HepG2 (cell line): Measurements from ENCODE around the gene ZNF213. TPM values are rescaled to one million over a fixed set of nuclear protein-coding genes. Genes with fewer than 3 reads are reported as not detected.

Source experiments
- ATAC-seq: fragments of 200-7000 bp; cut with Tn5 transposase; 3 replicates; pipeline ENCODE4 v1.9.1; 2020; ENCODE audit warnings: mild to moderate bottlenecking, moderate library complexity
- BruUV-seq: library from RNA; stranded (reverse); fragments of 400-500 nt; replicated peaks from 2 replicates; lab custom pipeline; 2021; lab: Mats Ljungman, UMichigan
- CTCF ChIA-PET: fragments of 300-600 bp; formaldehyde crosslinking; extraction: SDS; loops from one replicate; lab custom pipeline; 2021; ENCODE audit warnings: low total read pairs, inconsistent platforms, low intra/inter-chr PET ratio; lab: Yijun Ruan, JAX
- POLR2A ChIA-PET: fragments of 350-600 bp; sonication (Branson Sonifier 250); formaldehyde crosslinking; loops from one replicate; lab custom pipeline; 2020; ENCODE audit warnings: antibody characterized with exemption, inconsistent platforms; lab: Yijun Ruan, JAX
- DNase-seq: peaks from one replicate; pipeline ENCODE4 v3.0.0-alpha.2; 2015; ENCODE audit warnings: low spot score
- FAIRE-seq: peaks from 3 replicates; lab custom pipeline; 2011; peaks lifted over from hg19 to GRCh38; lab: Jason Lieb, UNC
- H2AFZ ChIP-seq: one replicate; pipeline ENCODE4 v1.6.1; 2011; ENCODE audit warnings: low read length, inconsistent platforms
- H3K27ac ChIP-seq: fragments of 300-600 bp; 3 replicates; pipeline ENCODE4 v1.8.0; 2011; ENCODE audit warnings: mixed run types, mild to moderate bottlenecking, mixed read lengths, low read length, inconsistent platforms; ENCODE audit not compliant: insufficient read depth; ENCODE audit errors: extremely low read length
- H3K27me3 ChIP-seq, 2 experiments: fragments of 200-600 bp in 1 of 2; 2 replicates in 1 of 2; 3 replicates in 1 of 2; pipeline versions ENCODE4 v1.6.0 to v1.8.0; 2011; ENCODE audit warnings: low read length in 2 of 2, mild to moderate bottlenecking in 2 of 2, moderate library complexity in 2 of 2, inconsistent platforms in 1 of 2; ENCODE audit not compliant: insufficient read depth in 2 of 2, control insufficient read depth in 1 of 2
- H3K36me3 ChIP-seq, 2 experiments: fragments of 200-600 bp in 1 of 2; replicated peaks in 1 of 2; 2 replicates in 1 of 2; 3 replicates in 1 of 2; pipeline versions ENCODE4 v1.5.1 to v1.8.0; 2011; ENCODE audit warnings: low read length in 2 of 2, inconsistent platforms in 1 of 2; ENCODE audit not compliant: insufficient read depth in 2 of 2, control insufficient read depth in 1 of 2
- H3K4me1 ChIP-seq: 2 replicates; pipeline ENCODE4 v1.5.1; 2012; ENCODE audit warnings: low read length, inconsistent platforms; ENCODE audit not compliant: insufficient read depth
- H3K4me2 ChIP-seq: 2 replicates; pipeline ENCODE4 v1.6.0; 2011; ENCODE audit warnings: low read depth, low read length, inconsistent platforms
- H3K4me3 ChIP-seq, 3 experiments: fragments of 200-600 bp in 1 of 3; sonication (generic), shearing (Covaris generic) in 1 of 3; replicated peaks in 1 of 3; 2 replicates each; pipeline ENCODE4 v1.5.1; 2011 to 2016; ENCODE audit warnings: low read length in 3 of 3, inconsistent platforms in 2 of 3, low read depth in 2 of 3, mild to moderate bottlenecking in 2 of 3, control low read depth in 1 of 3, mixed read lengths in 1 of 3; ENCODE audit not compliant: insufficient read depth in 1 of 3
- H3K79me2 ChIP-seq: one replicate; pipeline ENCODE4 v1.6.1; 2011; ENCODE audit warnings: low read length, inconsistent platforms; ENCODE audit not compliant: insufficient read depth
- H3K9ac ChIP-seq: 2 replicates; pipeline ENCODE4 v1.6.0; 2011; ENCODE audit warnings: mild to moderate bottlenecking, low read depth, low read length, inconsistent platforms; ENCODE audit not compliant: insufficient read depth
- H3K9me3 ChIP-seq: 2 replicates; pipeline ENCODE4 v1.5.1; 2012; ENCODE audit warnings: mild to moderate bottlenecking, low read length
- H4K20me1 ChIP-seq: 2 replicates; pipeline ENCODE4 v1.6.0; 2011; ENCODE audit warnings: inconsistent platforms, mild to moderate bottlenecking, low read length, moderate library complexity; ENCODE audit not compliant: insufficient read depth
- BRCA1 ChIP-seq: sonication (generic); formaldehyde crosslinking; IDR thresholded peaks from 2 replicates; pipeline ENCODE4 v1.4.0; 2020; ENCODE audit warnings: missing genetic modification reagents
- DBP ChIP-seq: sonication (generic); formaldehyde crosslinking; IDR thresholded peaks from 2 replicates; pipeline ENCODE4 v1.4.0; 2020; ENCODE audit warnings: missing genetic modification reagents; ENCODE audit errors: not compliant biosample characterization
- GMEB1 ChIP-seq: sonication (generic); formaldehyde crosslinking; IDR thresholded peaks from 2 replicates; pipeline ENCODE4 v1.5.1; 2020; ENCODE audit warnings: missing genetic modification reagents, mild to moderate bottlenecking, borderline replicate concordance
- KDM2A ChIP-seq: sonication (generic); formaldehyde crosslinking; IDR thresholded peaks from 2 replicates; pipeline ENCODE4 v1.4.0; 2020; ENCODE audit warnings: low read depth, missing genetic modification reagents, borderline replicate concordance
- MAZ ChIP-seq, 2 experiments: sonication (generic) in 1 of 2; formaldehyde crosslinking in 1 of 2; IDR thresholded peaks; 2 replicates each; pipeline versions ENCODE4 v1.5.0 to v1.6.1; 2012 to 2020; ENCODE audit warnings: low read depth in 2 of 2, mild to moderate bottlenecking in 2 of 2, borderline replicate concordance in 1 of 2, improper control_type of control experiment in 1 of 2, low read length in 1 of 2, missing genetic modification reagents in 1 of 2, moderate library complexity in 1 of 2
- PHF5A ChIP-seq: IDR thresholded peaks from one replicate; pipeline ENCODE4 v1.6.1; 2018; ENCODE audit warnings: low read depth, missing genetic modification reagents; ENCODE audit not compliant: unreplicated experiment
- SALL2 ChIP-seq: sonication (generic); formaldehyde crosslinking; IDR thresholded peaks from 2 replicates; pipeline ENCODE4 v1.8.1; 2023; ENCODE audit warnings: mild to moderate bottlenecking, missing genetic modification reagents, inconsistent platforms
- XBP1 ChIP-seq: sonication (generic); formaldehyde crosslinking; IDR thresholded peaks from 2 replicates; pipeline ENCODE4 v1.5.0; 2020; ENCODE audit warnings: missing genetic modification reagents
- ZMYM4 ChIP-seq: sonication (generic); formaldehyde crosslinking; IDR thresholded peaks from 2 replicates; pipeline ENCODE4 v1.8.1; 2023; ENCODE audit warnings: mild to moderate bottlenecking, missing genetic modification reagents
- ZNF292 ChIP-seq: sonication (generic); formaldehyde crosslinking; IDR thresholded peaks from 2 replicates; pipeline ENCODE4 v1.8.1; 2022; ENCODE audit warnings: mild to moderate bottlenecking, low read depth, missing genetic modification reagents, borderline replicate concordance
- ZNF572 ChIP-seq: sonication (generic); formaldehyde crosslinking; IDR thresholded peaks from 2 replicates; pipeline ENCODE4 v1.5.1; 2020; ENCODE audit warnings: mild to moderate bottlenecking, missing genetic modification reagents
- WGBS: methylation state at CpG from one replicate; pipeline ENCODE4 v1.1.6; 2017; ENCODE audit warnings: low lambda C conversion rate; 5-methylcytosine and 5-hydroxymethylcytosine counted together
- in situ Hi-C: cut with HindIII; loops from 2 replicates; pipeline ENCODE4 v1.10.0; 2017; ENCODE audit warnings: low pct_unique_long_range_greater_than_20kb; ENCODE audit not compliant: extremely low pct_ligation_motif_present
- intact Hi-C: fragments of 100-400 bp; cut with micrococcal nuclease; formaldehyde crosslinking; loops from one replicate; pipeline ENCODE4 v1.10.0; 2022; ENCODE audit not compliant: unreplicated experiment
- polyA plus RNA-seq, 8 experiments: library from polyadenylated mRNA; depleted of rRNA in 3 of 8; stranded (reverse) in 7 of 8; unstranded in 1 of 8; fragments of >200 nt; fragmentation: Illumina TruSeq in 4 of 8; extraction: Trizol in 4 of 8; gene quantifications; 2 replicates each; pipeline versions ENCODE4 v1.2.1 to v1.2.3, GENCODE V29; 2011 to 2016; ENCODE audit warnings: low read depth in 4 of 8, missing spikeins in 1 of 8, mixed read lengths in 1 of 8; ENCODE audit not compliant: insufficient read depth in 1 of 8
- total RNA-seq, 5 experiments: library from RNA; depleted of rRNA; stranded (reverse); fragments of >200 nt; fragmentation: Illumina TruSeq; extraction: Trizol; gene quantifications; 2 replicates each; pipeline ENCODE4 v1.2.3, GENCODE V29; 2016; ENCODE audit warnings: low read depth in 1 of 5

Gene ZNF213
- total and polyA plus RNA-seq, 2 of the 13 experiments (the other 11 are each of a cell fraction or from before 2014, with no cell fraction given) = 0.59 to 0.97 TPM

GRCh38 chr16:3113765-3114479 lies 20.9 kb upstream of the ZNF213 start (continued):
- TF ChIP-seq KDM2A (no peak), BRCA1 (CRISPR knock-in tag) (no peak), PHF5A (CRISPR knock-in tag) (no peak)

- Histone ChIP-seq H3K4me3 (no peak overlapping the region), H3K79me2 (peaks cover 11% of the 10 kb centered on the region), H3K4me1 (peaks cover 24% of the 10 kb centered on the region), H4K20me1 (no peaks in the 10 kb centered on the region), H3K36me3 (peaks cover 4 to 9% of the 10 kb centered on the region in 2 experiments; a peak in 4 of 5 replicates), H3K9me3 (no peaks in the 10 kb centered on the region), H3K27ac (no peak overlapping the region), H3K9ac (no peak overlapping the region), H2AFZ (no peak overlapping the region), H3K4me2 (no peak overlapping the region), H3K27me3 (no peaks in the 10 kb centered on the region)
- intact Hi-C loops (no loop called here), in situ Hi-C loops (no loop called here)
- DNase-seq (no peak), ATAC-seq (no peak), FAIRE-seq (no peak)
- CTCF ChIA-PET = no interaction called here
- POLR2A ChIA-PET = interaction anchor here (1.1 kb wide), 1 partner anchor 9 kb away, joined by 3 read pairs; no protein-coding TSS in a partner anchor
- 95% methylated on average over 10 of the region's 12 CpGs for WGBS
- no peak for TF ChIP-seq DBP (CRISPR knock-in tag)
- no peak for TF ChIP-seq ZNF572
- no peak for TF ChIP-seq XBP1 (CRISPR knock-in tag)
- TF ChIP-seq ZMYM4 = no peak
- no peak for TF ChIP-seq ZNF292 (CRISPR knock-in tag)
- TF ChIP-seq GMEB1 (CRISPR knock-in tag) = no peak
- no peak for TF ChIP-seq MAZ (IDR thresholded peaks at IDR 0.05; ENCODE audit: borderline replicate concordance, low read depth, low read length)
- no peak for TF ChIP-seq MAZ (CRISPR knock-in tag; IDR thresholded peaks at IDR 0.05; ENCODE audit: low read depth)
- TF ChIP-seq SALL2 (CRISPR knock-in tag) = no peak
- BruUV-seq = no TSS peak
These were observed 19.8 kb upstream of the ZNF213 start for GRCh38 chr16:3115003-3115402.
